GM12891 (cell line): ENCODE data around the gene PRDX1.
"Not testable (repeated sequence)": the region's sequence is repeated elsewhere in the genome, so short reads cannot be mapped to it uniquely, and the experiment has no call there.

Experiments
- POLR2A ChIP-seq: IDR thresholded peaks from 2 replicates; pipeline ENCODE4 v1.6.1; 2011; ENCODE audit warnings: low read depth, low read length, control low read depth
- POLR2AphosphoS5 ChIP-seq: IDR thresholded peaks from 2 replicates; pipeline ENCODE4 v1.6.1; 2011; ENCODE audit warnings: low read depth, low read length, control low read depth
- TAF1 ChIP-seq: IDR thresholded peaks from 2 replicates; pipeline ENCODE4 v1.6.1; 2011; ENCODE audit warnings: low read depth, low read length, control low read depth

GRCh38 chr1:45523516-45523915 is 1.8 kb upstream of the PRDX1 start:
- not testable (repeated sequence) for TF ChIP-seq POLR2AphosphoS5, TAF1, POLR2A
